Lung (tissue), 12 donors: Measurements from ENCODE around the gene PEX10. TPM values are rescaled to one million over a fixed set of nuclear protein-coding genes. Genes with fewer than 3 reads are reported as not detected.

Experiments
- ATAC-seq: fragments of 200-7000 bp; cut with Tn5 transposase; one replicate; pipeline ENCODE4 v1.9.1; 2020; ENCODE audit warnings: moderate number of reproducible peaks; ENCODE audit not compliant: insufficient read depth, low FRiP score
- DNase-seq, 3 donors: peaks; one replicate each; pipeline ENCODE4 v3.0.0-alpha.2; 2013 to 2017
- H3K27ac ChIP-seq, 2 donors: one replicate each; pipeline ENCODE4 v1.5.1; 2013; ENCODE audit warnings: mild to moderate bottlenecking in 2 of 2, moderate library complexity in 2 of 2, control low read depth in 1 of 2, inconsistent platforms in 1 of 2, low read depth in 1 of 2, low read length in 1 of 2
- H3K27me3 ChIP-seq, 3 donors: one replicate each; pipeline ENCODE4 v1.5.1; 2013; ENCODE audit warnings: low read length in 2 of 3; ENCODE audit not compliant: control insufficient read depth in 3 of 3, insufficient read depth in 3 of 3
- H3K36me3 ChIP-seq, 4 donors: one replicate each; pipeline ENCODE4 v1.5.1; 2013; ENCODE audit warnings: low read length in 4 of 4, mild to moderate bottlenecking in 1 of 4, moderate library complexity in 1 of 4; ENCODE audit not compliant: control insufficient read depth in 4 of 4, insufficient read depth in 4 of 4
- H3K4me1 ChIP-seq, 5 donors: one replicate each; pipeline ENCODE4 v1.5.1; 2013; ENCODE audit warnings: low read length in 5 of 5, mild to moderate bottlenecking in 2 of 5, moderate library complexity in 1 of 5; ENCODE audit not compliant: control insufficient read depth in 5 of 5, insufficient read depth in 5 of 5
- H3K4me3 ChIP-seq: one replicate; pipeline ENCODE4 v1.5.1; 2013; ENCODE audit warnings: mild to moderate bottlenecking, control low read depth, moderate library complexity
- H3K9ac ChIP-seq, 2 donors: one replicate each; pipeline ENCODE4 v1.5.1; 2013; ENCODE audit warnings: low read length in 2 of 2, control low read depth in 1 of 2; ENCODE audit not compliant: insufficient read depth in 1 of 2
- H3K9me3 ChIP-seq, 4 donors: one replicate each; pipeline ENCODE4 v1.5.1; 2013; ENCODE audit warnings: low read length in 3 of 4, mild to moderate bottlenecking in 1 of 4, moderate library complexity in 1 of 4; ENCODE audit not compliant: control insufficient read depth in 4 of 4, insufficient read depth in 3 of 4
- CTCF ChIP-seq: IDR thresholded peaks from 2 replicates; pipeline ENCODE4 v1.5.1; 2012; ENCODE audit warnings: mild to moderate bottlenecking; ENCODE audit errors: control extremely low read depth, extremely low read depth
- WGBS, 2 donors: extraction: QIAGEN DNeasy Blood & Tissue Kit; methylation state at CpG; one replicate each; pipeline ENCODE4 v1.1.7; 2013; 5-methylcytosine and 5-hydroxymethylcytosine counted together
- polyA plus RNA-seq, 2 donors: library from polyadenylated mRNA; stranded (reverse); fragments of 200-250 nt; gene quantifications; one replicate each; pipeline ENCODE4 v1.2.1, GENCODE V29; 2013
- total RNA-seq, 2 donors: library from RNA; depleted of rRNA in 1 of 2; stranded (reverse); fragments of >200 nt in 1 of 2; gene quantifications; one replicate each; pipeline ENCODE4 v1.2.1, GENCODE V29; 2014 to 2021
- donor health status: control.
- donor health status: control.
- donor health status: Bipolar disorder and iron deficiency.
- donor health status: healthy.
- donor health status: DM: yes; HTN: yes; CAD: no.

Gene PEX10
- total and polyA plus RNA-seq, 4 donors: 15.7 to 25.4 (median 20.5) TPM

DNA sequence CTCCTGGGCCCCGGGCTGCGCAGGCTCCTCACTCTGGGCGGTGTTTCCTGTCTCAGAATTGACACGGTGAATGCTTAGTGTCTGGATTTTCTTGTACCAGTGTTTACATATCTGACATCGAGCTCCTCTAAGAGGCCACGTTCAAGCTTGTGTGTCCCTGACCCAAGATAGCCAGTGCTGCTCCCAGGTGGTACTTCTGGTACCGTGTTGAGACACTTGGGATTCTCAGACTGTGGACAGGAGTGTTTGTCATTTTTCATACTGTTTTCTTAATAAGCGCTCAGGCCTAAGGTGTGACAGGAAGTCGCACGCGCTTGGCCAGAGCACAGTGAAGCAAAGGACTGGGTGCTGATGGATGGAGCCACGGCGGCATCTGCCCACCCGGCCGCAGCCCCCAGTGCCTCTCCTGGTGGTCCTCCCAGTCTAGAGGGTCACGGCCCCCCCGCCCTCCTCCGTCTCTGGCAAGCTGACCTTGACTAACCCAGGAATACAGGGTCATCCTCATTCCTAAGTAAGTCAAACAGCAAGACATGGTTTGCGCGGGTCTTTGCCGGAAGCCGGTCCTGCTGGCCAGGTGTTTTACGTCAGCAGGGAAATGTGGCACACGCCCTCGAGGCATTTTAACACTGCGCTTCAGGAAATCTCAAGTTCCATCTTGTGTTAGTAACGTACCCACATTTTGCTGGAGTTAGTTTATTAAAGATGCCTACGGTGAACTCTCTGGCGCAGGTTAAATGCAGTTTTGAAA is 8.0 kb downstream of the PEX10 start:
- no peak overlapping the region for H3K4me3 ChIP-seq

DNA sequence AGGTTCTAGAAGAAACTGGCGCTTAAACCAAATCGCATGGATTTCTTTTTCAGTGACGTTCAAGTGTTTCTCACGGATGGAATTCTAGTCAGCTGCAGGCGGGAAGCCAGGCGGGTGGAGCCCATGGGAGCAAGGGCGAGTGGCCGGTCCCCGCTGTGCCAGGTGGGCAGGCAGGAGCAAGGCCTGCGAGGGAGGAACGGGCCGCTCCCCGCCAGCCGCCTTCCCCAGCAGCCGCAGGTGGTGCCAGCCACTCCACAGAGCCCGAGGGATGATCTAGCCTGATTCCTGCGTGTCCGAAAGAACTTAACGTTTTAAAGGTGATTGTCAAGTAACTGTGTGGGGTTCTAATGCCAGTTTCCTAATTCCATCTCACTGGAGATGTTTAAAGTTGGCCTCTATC is 9.1 kb downstream of the PEX10 start:
- H3K4me1 ChIP-seq: peaks cover 0 to 4% (median 0%) of the 10 kb centered on the region in 5 donors

More for the DNA sequence above, 8.0 kb downstream of the PEX10 start:
- Histone ChIP-seq H3K9ac (no peak overlapping the region), H3K9me3 (no peaks in the 10 kb centered on the region), H3K27ac (no peak overlapping the region), H3K36me3 (peaks cover 10 to 82% (median 25%) of the 10 kb centered on the region in 4 donors), H3K4me1 (peaks cover 0 to 4% (median 0%) of the 10 kb centered on the region in 5 donors), H3K27me3 (no peaks in the 10 kb centered on the region)
- ATAC-seq (no peak), DNase-seq (no peak)
- TF ChIP-seq CTCF: no peak
- 82 to 89% methylated on average over 29 of the region's 29 CpGs for WGBS, 2 donors

DNA sequence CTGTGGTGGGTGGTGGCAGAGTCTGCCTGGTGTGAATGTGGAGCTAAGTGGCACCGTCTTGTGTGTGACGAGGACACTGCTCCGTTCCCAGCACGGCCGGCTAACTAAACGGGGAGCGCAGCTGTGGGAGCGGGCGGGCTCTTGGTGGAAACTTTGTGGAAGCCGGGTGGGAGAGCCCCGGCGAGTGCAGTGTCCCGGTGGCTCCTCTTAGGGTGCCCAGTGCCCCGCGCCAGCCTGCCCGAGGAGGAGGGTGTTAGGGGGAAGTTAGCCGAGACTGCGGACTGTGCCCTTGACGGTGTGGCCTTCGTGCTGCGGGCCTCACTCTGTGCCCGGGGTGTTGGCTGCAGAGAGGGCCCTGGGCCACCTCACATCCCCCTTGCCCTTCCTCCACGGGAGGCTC is 9.9 kb downstream of the PEX10 start:
- H3K4me3 ChIP-seq: no peak overlapping the region
- no peak overlapping the region for H3K27ac ChIP-seq
- no peak for DNase-seq
- H3K9me3 ChIP-seq: no peaks in the 10 kb centered on the region
- H3K9ac ChIP-seq: no peak overlapping the region
- TF ChIP-seq CTCF: no peak
- ATAC-seq: no peak
- peaks cover 12 to 75% (median 35%) of the 10 kb centered on the region in 4 donors for H3K36me3 ChIP-seq
- H3K27me3 ChIP-seq: no peaks in the 10 kb centered on the region
- peaks cover 0 to 4% (median 0%) of the 10 kb centered on the region in 5 donors for H3K4me1 ChIP-seq
- WGBS, 2 donors: 95 to 97% methylated on average over 23 of the region's 23 CpGs

More for the DNA sequence above, 9.1 kb downstream of the PEX10 start:
- no peaks in the 10 kb centered on the region for H3K9me3 ChIP-seq
- ATAC-seq (no peak), DNase-seq (no peak)
- no peaks in the 10 kb centered on the region for H3K27me3 ChIP-seq
- 89 to 94% methylated on average over 19 of the region's 19 CpGs for WGBS, 2 donors
- H3K4me3 ChIP-seq: no peak overlapping the region
- H3K36me3 ChIP-seq: peaks cover 10 to 78% (median 30%) of the 10 kb centered on the region in 4 donors
- no peak overlapping the region for H3K27ac ChIP-seq
- no peak for TF ChIP-seq CTCF
- no peak overlapping the region for H3K9ac ChIP-seq
